HFFc6 (cell line): ENCODE results near the gene USP2. TPM values are rescaled to one million over a fixed set of nuclear protein-coding genes. Genes with fewer than 3 reads are reported as not detected.
"Not testable (repeated sequence)": the region's sequence is repeated elsewhere in the genome, so short reads cannot be mapped to it uniquely, and the experiment has no call there.

ENCODE experiments used
- DNase-seq: peaks from one replicate; pipeline ENCODE4 v3.0.0-alpha.2; 2018
- H3K27ac Mint-ChIP-seq: 2 replicates; pipeline ENCODE4 v1.8.0; 2020; ENCODE audit warnings: mild to moderate bottlenecking, mixed read lengths
- H3K27me3 Mint-ChIP-seq: 2 replicates; pipeline ENCODE4 v1.8.0; 2021; ENCODE audit warnings: mild to moderate bottlenecking, moderate library complexity, mixed read lengths; ENCODE audit not compliant: insufficient read depth
- H3K36me3 Mint-ChIP-seq: 2 replicates; pipeline ENCODE4 v1.8.0; 2021; ENCODE audit warnings: low read depth, mixed read lengths
- H3K4me1 Mint-ChIP-seq: 2 replicates; pipeline ENCODE4 v1.8.0; 2020; ENCODE audit warnings: low read depth, mixed read lengths
- H3K4me3 Mint-ChIP-seq: 2 replicates; pipeline ENCODE4 v1.8.0; 2020; ENCODE audit warnings: mild to moderate bottlenecking, moderate library complexity, mixed read lengths
- H3K9me3 Mint-ChIP-seq: 2 replicates; pipeline ENCODE4 v1.8.0; 2020; ENCODE audit warnings: mild to moderate bottlenecking, mixed read lengths
- CTCF ChIP-seq: fragments of 200-600 bp; sonication (generic); IDR thresholded peaks from 2 replicates; pipeline ENCODE4 v1.5.0; 2021; ENCODE audit warnings: antibody characterized with exemption, mild to moderate bottlenecking
- total RNA-seq, 6 experiments: library from RNA; stranded (reverse); fragmentation: NEBNext Ultra II Directional; extraction: Animal tissue kit (Norgen Biotek cat#: 25700); gene quantifications; 2 replicates in 1 of 6; 3 replicates in 5 of 6; pipeline ENCODE4 v1.2.3, GENCODE V29; 2021

The USP2 gene
- total RNA-seq, 6 experiments from 2014 or later: 0.32 to 0.71 (median 0.49) TPM

- no peak overlapping the region for H3K27ac Mint-ChIP-seq
- no peaks in the 10 kb centered on the region for H3K36me3 Mint-ChIP-seq
- H3K4me3 Mint-ChIP-seq: no peak overlapping the region
- no peak for DNase-seq
- peaks cover 19% of the 10 kb centered on the region for H3K27me3 Mint-ChIP-seq
- H3K9me3 Mint-ChIP-seq: no peaks in the 10 kb centered on the region
- H3K4me1 Mint-ChIP-seq: no peaks in the 10 kb centered on the region
- peak; percentile 59 for TF ChIP-seq CTCF
These were observed 8.2 kb upstream of the USP2 start for GRCh38 chr11:119389611-119390254.

- H3K4me1 Mint-ChIP-seq: no peaks in the 10 kb centered on the region
- H3K27me3 Mint-ChIP-seq: peaks cover 17% of the 10 kb centered on the region
- DNase-seq: no peak
- H3K36me3 Mint-ChIP-seq: no peaks in the 10 kb centered on the region
- H3K27ac Mint-ChIP-seq: no peak overlapping the region
- no peaks in the 10 kb centered on the region for H3K9me3 Mint-ChIP-seq
- H3K4me3 Mint-ChIP-seq: no peak overlapping the region
- TF ChIP-seq CTCF: no peak
These were observed 6.6 kb upstream of the USP2 start for GRCh38 chr11:119388103-119388502.

GRCh38 chr11:119384332-119384731, 2.8 kb upstream of the USP2 start:
- Mint-ChIP-seq H3K36me3 (no peaks in the 10 kb centered on the region), H3K4me1 (no peaks in the 10 kb centered on the region), H3K27ac (no peak overlapping the region), H3K4me3 (no peak overlapping the region), H3K27me3 (peaks cover 10% of the 10 kb centered on the region), H3K9me3 (no peaks in the 10 kb centered on the region)
- DNase-seq: no peak
- no peak for TF ChIP-seq CTCF

- not testable (repeated sequence) for H3K4me1 Mint-ChIP-seq, H3K9me3 Mint-ChIP-seq, H3K27me3 Mint-ChIP-seq, H3K36me3 Mint-ChIP-seq, H3K4me3 Mint-ChIP-seq, H3K27ac Mint-ChIP-seq, DNase-seq
These were observed 1.0 kb upstream of the USP2 start for GRCh38 chr11:119382513-119382912.

- H3K27ac Mint-ChIP-seq: no peak overlapping the region
- no peak overlapping the region for H3K4me3 Mint-ChIP-seq
- peaks cover 3% of the 10 kb centered on the region; the same call in 1 of the 2 replicates for H3K27me3 Mint-ChIP-seq
- no peak for TF ChIP-seq CTCF
- no peaks in the 10 kb centered on the region for H3K9me3 Mint-ChIP-seq
- peaks cover 8% of the 10 kb centered on the region; the same call in 1 of the 2 replicates for H3K4me1 Mint-ChIP-seq
- DNase-seq: no peak
- H3K36me3 Mint-ChIP-seq: no peaks in the 10 kb centered on the region
These were observed 611 bp upstream of the USP2 start for GRCh38 chr11:119382101-119382500.

GRCh38 chr11:119380827-119381180, 686 bp downstream of the USP2 start:
- H3K27ac Mint-ChIP-seq: no peak overlapping the region
- H3K36me3 Mint-ChIP-seq: no peaks in the 10 kb centered on the region
- H3K4me1 Mint-ChIP-seq: peaks cover 20% of the 10 kb centered on the region
- no peaks in the 10 kb centered on the region for H3K9me3 Mint-ChIP-seq
- no peak overlapping the region for H3K4me3 Mint-ChIP-seq
- H3K27me3 Mint-ChIP-seq: no peaks in the 10 kb centered on the region; the same call in 1 of the 2 replicates
- no peak for TF ChIP-seq CTCF
- no peak for DNase-seq
